Muscle layer of duodenum (tissue), 2 donors: ENCODE results near the gene CNDP1.

Source experiments
- H3K27ac ChIP-seq: one replicate; pipeline ENCODE4 v1.7.0; 2013; ENCODE audit warnings: mild to moderate bottlenecking, low read length
- H3K27me3 ChIP-seq: one replicate; pipeline ENCODE4 v1.7.0; 2013; ENCODE audit warnings: low read depth, mild to moderate bottlenecking, control low read depth, low read length
- H3K36me3 ChIP-seq, 2 donors: one replicate each; pipeline ENCODE4 v1.7.0; 2013; ENCODE audit warnings: low read length in 2 of 2, control low read depth in 1 of 2, mild to moderate bottlenecking in 1 of 2; ENCODE audit not compliant: insufficient read depth in 2 of 2, control insufficient read depth in 1 of 2
- H3K4me1 ChIP-seq, 2 donors: one replicate each; pipeline ENCODE4 v1.7.0; 2013; ENCODE audit warnings: low read length in 2 of 2, mild to moderate bottlenecking in 2 of 2, control low read depth in 1 of 2, moderate library complexity in 1 of 2; ENCODE audit not compliant: insufficient read depth in 2 of 2, control insufficient read depth in 1 of 2
- H3K4me3 ChIP-seq, 2 donors: one replicate each; pipeline ENCODE4 v1.7.0; 2013; ENCODE audit warnings: low read length in 2 of 2, low read depth in 1 of 2, mild to moderate bottlenecking in 1 of 2
- H3K9me3 ChIP-seq, 2 donors: one replicate each; pipeline ENCODE4 v1.7.0; 2013; ENCODE audit warnings: low read length in 2 of 2, control low read depth in 1 of 2, mild to moderate bottlenecking in 1 of 2; ENCODE audit not compliant: control insufficient read depth in 1 of 2
- donor health status: healthy.

Gene CNDP1

DNA sequence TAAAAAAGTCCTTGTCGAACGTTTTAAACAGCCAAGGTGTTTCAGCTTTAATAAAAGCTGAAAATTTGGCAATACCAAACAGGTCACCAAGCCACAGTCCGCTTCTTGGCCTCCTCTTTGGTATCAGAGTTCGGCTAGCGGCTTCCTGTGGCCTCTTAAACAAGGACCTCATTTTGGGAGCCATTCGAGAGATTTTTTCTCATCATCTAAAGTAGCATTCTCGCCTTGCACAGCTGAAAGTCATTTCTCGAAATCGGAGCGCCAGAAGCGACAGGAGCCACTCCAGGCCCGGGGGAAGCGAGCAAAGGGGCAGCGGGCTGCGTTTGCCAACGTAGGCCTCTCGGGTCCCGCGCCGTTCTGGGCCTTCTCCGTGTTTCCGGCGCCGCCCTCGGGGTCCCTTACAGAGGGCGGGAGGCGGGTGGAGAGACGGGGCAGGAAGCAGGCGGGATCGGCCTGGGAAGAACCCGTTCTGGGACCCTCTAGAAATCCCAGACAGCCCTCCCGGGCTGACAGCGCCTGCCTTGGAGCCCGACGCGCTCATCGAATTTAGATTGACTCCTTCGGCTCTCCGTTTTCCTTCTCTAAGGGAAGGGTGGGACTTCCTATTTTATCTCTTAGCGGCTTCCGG, 62.8 kb downstream of the CNDP1 start:
- Histone ChIP-seq H3K36me3 (no peaks in the 10 kb centered on the region), H3K4me1 (peaks cover 20% of the 10 kb centered on the region in 2 donors), H3K27ac (peak overlapping the region; percentile 99), H3K9me3 (no peaks in the 10 kb centered on the region), H3K27me3 (no peaks in the 10 kb centered on the region), H3K4me3 (peak overlapping the region; percentile 88 to 97)

DNA sequence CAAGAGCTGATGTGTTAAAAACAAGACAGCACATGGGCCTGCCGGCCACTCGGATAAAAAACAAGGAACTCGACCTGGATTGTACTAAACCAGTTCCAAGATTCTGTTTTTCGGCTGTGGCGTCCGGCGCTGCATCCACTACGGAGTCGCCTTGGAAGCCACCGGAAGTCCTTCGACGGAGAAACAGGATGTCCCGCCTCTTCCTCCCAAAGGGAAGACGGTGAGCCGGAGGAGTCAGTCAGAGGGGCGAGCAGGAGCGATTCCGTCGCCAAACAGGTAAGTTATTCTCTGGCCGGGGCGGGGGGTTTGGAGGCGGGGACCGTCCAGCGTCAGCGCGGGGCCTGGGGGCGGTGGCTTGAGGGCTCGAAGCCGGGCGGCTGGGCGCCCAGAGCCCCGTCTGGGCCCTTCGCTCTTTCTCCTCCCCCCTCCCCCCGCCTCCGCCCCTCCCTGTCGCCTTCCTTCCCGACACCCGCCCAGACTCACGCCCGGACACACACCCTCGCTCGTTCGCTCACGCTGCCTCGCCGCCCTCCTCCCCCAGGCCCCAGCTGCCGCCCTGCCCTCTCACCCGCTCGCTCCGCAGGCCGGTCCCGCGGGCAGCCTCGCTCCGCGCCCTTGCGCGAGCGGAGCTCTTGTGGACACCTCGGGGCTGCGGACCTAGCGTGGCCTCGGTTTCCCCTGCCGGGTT, 63.5 kb downstream of the CNDP1 start, which contains the start of gene ZNF407:
ZNF407 (plus strand) TSS at position 209 of the 688 bp plus-strand sequence. CDS start 33,150 bp downstream, outside the sequence.
- H3K36me3 ChIP-seq = no peaks in the 10 kb centered on the region
- no peaks in the 10 kb centered on the region for H3K27me3 ChIP-seq

GRCh38 chr18:74598350-74599001, 64.2 kb downstream of the CNDP1 start:
- Histone ChIP-seq H3K27ac (peak overlapping the region; percentile 99), H3K4me3 (peak overlapping the region; percentile 79 to 88), H3K9me3 (no peaks in the 10 kb centered on the region), H3K36me3 (no peaks in the 10 kb centered on the region), H3K27me3 (no peaks in the 10 kb centered on the region), H3K4me1 (peaks cover 20% of the 10 kb centered on the region in 2 donors)

More for the DNA sequence above, 63.5 kb downstream of the CNDP1 start, which contains the start of gene ZNF407:
- H3K27ac ChIP-seq = peak within 1 kb of the TSS; percentile 99
- H3K4me1 ChIP-seq = peaks cover 20% of the 10 kb centered on the region in 2 donors
- H3K9me3 ChIP-seq = no peaks in the 10 kb centered on the region
- peak within 1 kb of the TSS; percentile 88 to 97 for H3K4me3 ChIP-seq

GRCh38 chr18:74604361-74604760, 70.1 kb downstream of the CNDP1 start:
- Histone ChIP-seq H3K4me3 (no peak overlapping the region), H3K9me3 (no peaks in the 10 kb centered on the region), H3K4me1 (peaks cover 0 to under 1% of the 10 kb centered on the region in 2 donors), H3K27ac (peak overlapping the region; percentile 42), H3K27me3 (no peaks in the 10 kb centered on the region), H3K36me3 (no peaks in the 10 kb centered on the region)

DNA sequence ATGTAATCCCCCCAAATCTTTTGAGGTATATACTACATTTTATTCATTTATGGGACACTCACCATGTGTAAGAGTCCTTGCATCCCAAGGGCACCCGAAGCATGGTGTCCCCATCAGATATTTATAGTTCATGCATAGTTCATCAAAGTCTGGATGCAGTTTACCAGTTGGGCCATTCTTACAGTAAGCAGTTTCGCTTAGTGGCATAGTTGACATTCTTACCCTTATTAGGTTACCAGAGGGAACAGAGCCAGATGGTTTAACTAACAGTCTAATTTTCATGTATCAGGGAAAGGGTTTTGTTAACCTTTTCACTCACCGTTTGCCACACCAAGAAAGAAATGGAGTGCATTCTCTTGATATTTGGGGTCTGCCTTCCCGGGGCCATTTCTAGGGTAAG, 70.5 kb downstream of the CNDP1 start:
- Histone ChIP-seq H3K27ac (peak overlapping the region; percentile 42), H3K36me3 (no peaks in the 10 kb centered on the region), H3K9me3 (no peaks in the 10 kb centered on the region), H3K4me1 (no peaks in the 10 kb centered on the region), H3K27me3 (no peaks in the 10 kb centered on the region), H3K4me3 (no peak overlapping the region)

DNA sequence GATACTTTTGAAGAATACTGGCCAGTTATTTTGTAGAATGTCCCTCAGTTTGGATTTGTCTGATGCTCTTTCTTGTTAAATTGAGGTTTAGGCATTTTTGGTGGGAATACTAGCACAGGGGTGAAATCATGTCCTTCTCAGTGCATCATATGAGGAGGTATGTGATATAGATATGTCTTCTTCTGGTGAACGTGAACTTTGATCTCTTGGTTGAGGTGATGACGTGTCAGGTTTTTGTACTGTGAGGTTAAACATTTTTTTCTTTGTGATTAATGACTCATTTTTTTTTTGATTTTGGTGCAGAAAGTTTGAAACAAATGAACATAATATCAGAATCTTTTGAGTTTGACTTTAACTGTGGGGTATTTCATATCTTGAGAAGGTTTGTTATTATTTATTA, 74.4 kb downstream of the CNDP1 start:
- Histone ChIP-seq H3K27ac (no peak overlapping the region), H3K4me3 (no peak overlapping the region), H3K9me3 (no peaks in the 10 kb centered on the region), H3K4me1 (no peaks in the 10 kb centered on the region), H3K36me3 (no peaks in the 10 kb centered on the region), H3K27me3 (no peaks in the 10 kb centered on the region)

DNA sequence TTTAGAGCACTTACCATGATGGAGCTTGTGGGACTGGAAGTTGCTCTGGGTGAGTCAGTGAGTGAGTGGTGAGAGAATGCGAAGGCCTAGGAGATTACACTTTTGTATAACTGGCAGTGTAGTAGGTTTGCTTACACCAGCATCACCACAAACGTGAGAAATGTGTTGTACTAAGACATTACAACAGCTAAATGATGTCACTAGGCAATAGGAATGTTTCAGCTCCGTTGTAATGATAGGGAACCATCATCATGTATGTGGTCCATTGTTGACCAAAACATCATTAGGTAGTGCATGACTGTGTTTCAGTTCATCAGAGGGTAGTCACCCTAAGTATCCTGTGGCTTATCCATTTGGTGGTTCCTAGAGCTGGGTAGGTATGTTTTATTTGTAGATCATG, 75.2 kb downstream of the CNDP1 start:
- peaks cover 0 to 1% of the 10 kb centered on the region in 2 donors for H3K9me3 ChIP-seq
- no peak overlapping the region for H3K4me3 ChIP-seq

DNA sequence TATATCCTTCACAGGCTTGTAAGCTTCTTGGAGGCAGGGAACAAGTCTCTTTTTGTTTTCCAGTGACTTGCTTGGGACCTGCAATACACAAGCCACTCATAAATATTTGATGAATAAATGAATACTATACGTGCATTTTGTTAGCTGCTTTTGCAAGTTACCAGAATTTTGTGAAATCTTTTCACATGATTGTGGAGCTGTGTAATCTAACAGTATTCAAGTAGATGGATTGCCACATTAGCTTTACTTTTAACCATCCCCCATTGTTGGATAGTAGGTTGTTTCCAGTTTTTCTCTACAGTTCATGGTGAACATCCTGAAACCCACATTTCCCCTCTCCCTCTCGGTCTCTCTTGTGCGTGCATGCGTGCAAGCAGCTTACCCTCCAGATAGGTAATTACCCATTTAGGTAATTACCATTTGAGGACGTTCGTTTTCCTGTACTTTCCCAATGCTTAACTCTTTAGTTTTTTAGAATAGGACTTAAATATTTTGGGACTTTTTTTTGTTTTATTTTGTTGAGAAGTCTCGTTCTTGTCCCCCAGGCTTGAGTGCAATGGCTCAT, 75.8 kb downstream of the CNDP1 start:
- Histone ChIP-seq H3K27me3 (no peaks in the 10 kb centered on the region), H3K4me1 (no peaks in the 10 kb centered on the region), H3K4me3 (no peak overlapping the region), H3K36me3 (no peaks in the 10 kb centered on the region), H3K9me3 (peaks cover 0 to 5% of the 10 kb centered on the region in 2 donors), H3K27ac (no peak overlapping the region)

More for the DNA sequence above, 75.2 kb downstream of the CNDP1 start:
- H3K4me1 ChIP-seq = no peaks in the 10 kb centered on the region
- H3K27me3 ChIP-seq = no peaks in the 10 kb centered on the region
- no peak overlapping the region for H3K27ac ChIP-seq
- no peaks in the 10 kb centered on the region for H3K36me3 ChIP-seq

DNA sequence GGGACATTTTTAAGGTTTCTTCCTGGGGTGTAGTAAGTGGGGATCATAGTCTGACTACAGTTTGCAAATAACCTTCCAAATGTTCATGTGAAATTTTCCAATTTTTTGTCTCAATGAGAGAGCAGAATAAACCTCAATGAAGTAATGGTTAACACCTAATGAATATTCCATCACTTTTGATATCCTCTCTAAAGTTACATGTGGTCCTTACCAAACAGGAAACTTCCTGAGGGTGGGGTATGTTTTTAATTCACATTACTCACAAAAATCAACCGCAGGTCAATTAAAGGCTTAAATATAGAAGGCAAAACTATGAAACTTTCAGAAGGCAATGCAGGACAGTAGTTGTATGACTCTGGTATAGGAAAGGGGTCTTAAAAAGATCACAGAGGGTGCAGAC, 76.6 kb downstream of the CNDP1 start:
- no peaks in the 10 kb centered on the region for H3K27me3 ChIP-seq
- no peak overlapping the region for H3K4me3 ChIP-seq
- no peaks in the 10 kb centered on the region for H3K4me1 ChIP-seq
- H3K9me3 ChIP-seq = peaks cover 0 to 5% of the 10 kb centered on the region in 2 donors
- no peaks in the 10 kb centered on the region for H3K36me3 ChIP-seq
- no peak overlapping the region for H3K27ac ChIP-seq

- Histone ChIP-seq H3K27me3 (no peaks in the 10 kb centered on the region), H3K27ac (no peak overlapping the region), H3K36me3 (no peaks in the 10 kb centered on the region), H3K4me3 (no peak overlapping the region), H3K4me1 (no peaks in the 10 kb centered on the region), H3K9me3 (peaks cover 0 to 5% of the 10 kb centered on the region in 2 donors)
Observed at GRCh38 chr18:74611765-74612164, 77.5 kb downstream of the CNDP1 start.

DNA sequence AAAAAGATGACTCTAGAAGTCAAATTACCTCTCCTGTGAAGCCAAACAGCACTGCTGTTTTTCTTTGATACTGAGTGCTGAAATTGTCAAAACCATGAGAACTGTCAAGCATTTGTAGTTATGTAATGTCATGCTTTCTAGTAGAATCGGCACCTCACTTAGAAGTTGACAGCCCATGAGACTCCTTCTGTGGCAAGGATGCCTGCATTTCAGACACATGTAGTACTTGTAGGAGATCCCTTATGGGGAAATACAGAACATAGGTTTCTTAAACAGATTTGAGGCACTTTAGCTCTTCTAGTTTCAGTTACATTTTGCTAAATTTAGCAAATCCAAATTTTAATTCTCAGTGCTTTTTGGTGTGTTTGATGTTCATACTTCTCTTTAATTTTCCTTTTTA, 79.1 kb downstream of the CNDP1 start:
- H3K36me3 ChIP-seq = no peaks in the 10 kb centered on the region
- H3K4me3 ChIP-seq = no peak overlapping the region
- H3K27me3 ChIP-seq = no peaks in the 10 kb centered on the region
- H3K4me1 ChIP-seq = no peaks in the 10 kb centered on the region
- no peak overlapping the region for H3K27ac ChIP-seq
- peaks cover 0 to 5% of the 10 kb centered on the region in 2 donors for H3K9me3 ChIP-seq
